Nephron progenitor cell (in vitro differentiated cells): ENCODE data around the gene ANKRD10.

ENCODE experiments used
- DNase-seq: peaks from one replicate; pipeline ENCODE4 v3.0.0; 2021
- H3K27ac Mint-ChIP-seq: 2 replicates; pipeline ENCODE4 v1.8.0; 2021; ENCODE audit warnings: mild to moderate bottlenecking, moderate library complexity, mixed read lengths
- H3K27me3 Mint-ChIP-seq: 2 replicates; pipeline ENCODE4 v1.8.0; 2021; ENCODE audit warnings: mild to moderate bottlenecking, low read depth, mixed read lengths; ENCODE audit not compliant: poor library complexity
- H3K36me3 Mint-ChIP-seq: 2 replicates; pipeline ENCODE4 v1.8.0; 2021; ENCODE audit warnings: low read depth, mixed read lengths
- H3K4me1 Mint-ChIP-seq: 2 replicates; pipeline ENCODE4 v1.8.0; 2021; ENCODE audit warnings: mixed read lengths
- H3K4me3 Mint-ChIP-seq: 2 replicates; pipeline ENCODE4 v1.8.0; 2021; ENCODE audit warnings: mild to moderate bottlenecking, moderate library complexity, mixed read lengths
- H3K9me3 Mint-ChIP-seq: 2 replicates; pipeline ENCODE4 v1.8.0; 2021; ENCODE audit warnings: mild to moderate bottlenecking, moderate library complexity, mixed read lengths
- CTCF ChIP-seq: fragments of 200-600 bp; sonication (generic); IDR thresholded peaks from 2 replicates; pipeline ENCODE4 v1.5.0; 2021; ENCODE audit warnings: antibody characterized with exemption

ANKRD10 gene

GRCh38 chr13:110915057-110915873 is at the start of gene ANKRD10:
TSS of gene ANKRD10 (minus strand) at chr13:110915069. CDS start at chr13:110914934, 135 bp downstream.
- H3K4me3 Mint-ChIP-seq: peak within 1 kb of the TSS; percentile 94
- peak; percentile 100 for DNase-seq
- H3K9me3 Mint-ChIP-seq: no peaks in the 10 kb centered on the region
- TF ChIP-seq CTCF: peak; percentile 62
- H3K27ac Mint-ChIP-seq: peak within 1 kb of the TSS; percentile 98
- peaks cover 13% of the 10 kb centered on the region for H3K36me3 Mint-ChIP-seq
- peaks cover 2% of the 10 kb centered on the region for H3K27me3 Mint-ChIP-seq
- peaks cover 45% of the 10 kb centered on the region for H3K4me1 Mint-ChIP-seq

- TF ChIP-seq CTCF: no peak
- Mint-ChIP-seq H3K9me3 (peaks cover 67% of the 10 kb centered on the region), H3K27ac (no peak overlapping the region), H3K36me3 (no peaks in the 10 kb centered on the region), H3K4me3 (no peak overlapping the region), H3K27me3 (peaks cover 32% of the 10 kb centered on the region), H3K4me1 (no peaks in the 10 kb centered on the region)
- no peak for DNase-seq
These were observed 49.6 kb upstream of the ANKRD10 start for GRCh38 chr13:110964229-110965037.

- H3K27me3 Mint-ChIP-seq: peaks cover 24% of the 10 kb centered on the region
- H3K4me3 Mint-ChIP-seq: no peak overlapping the region
- no peak overlapping the region for H3K27ac Mint-ChIP-seq
- H3K9me3 Mint-ChIP-seq: peaks cover 67% of the 10 kb centered on the region
- TF ChIP-seq CTCF: no peak
- no peaks in the 10 kb centered on the region for H3K4me1 Mint-ChIP-seq
- no peak for DNase-seq
- H3K36me3 Mint-ChIP-seq: no peaks in the 10 kb centered on the region
These were observed 48.7 kb upstream of the ANKRD10 start for GRCh38 chr13:110963554-110963970.

- Mint-ChIP-seq H3K36me3 (no peaks in the 10 kb centered on the region), H3K27me3 (peaks cover 8% of the 10 kb centered on the region), H3K27ac (no peak overlapping the region), H3K9me3 (peaks cover 65% of the 10 kb centered on the region), H3K4me1 (no peaks in the 10 kb centered on the region), H3K4me3 (no peak overlapping the region)
- no peak for TF ChIP-seq CTCF
- no peak for DNase-seq
These were observed 47.1 kb upstream of the ANKRD10 start for GRCh38 chr13:110961959-110962358.

GRCh38 chr13:110960204-110960603 is 45.3 kb upstream of the ANKRD10 start:
- H3K27ac Mint-ChIP-seq: no peak overlapping the region
- no peak for DNase-seq
- no peaks in the 10 kb centered on the region for H3K36me3 Mint-ChIP-seq
- H3K27me3 Mint-ChIP-seq: peaks cover under 1% of the 10 kb centered on the region
- H3K9me3 Mint-ChIP-seq: peaks cover 50% of the 10 kb centered on the region
- no peak overlapping the region for H3K4me3 Mint-ChIP-seq
- peaks cover 5% of the 10 kb centered on the region for H3K4me1 Mint-ChIP-seq
- TF ChIP-seq CTCF: no peak
